ENCODE results near the gene RFX4.

RFX4 gene

DNA sequence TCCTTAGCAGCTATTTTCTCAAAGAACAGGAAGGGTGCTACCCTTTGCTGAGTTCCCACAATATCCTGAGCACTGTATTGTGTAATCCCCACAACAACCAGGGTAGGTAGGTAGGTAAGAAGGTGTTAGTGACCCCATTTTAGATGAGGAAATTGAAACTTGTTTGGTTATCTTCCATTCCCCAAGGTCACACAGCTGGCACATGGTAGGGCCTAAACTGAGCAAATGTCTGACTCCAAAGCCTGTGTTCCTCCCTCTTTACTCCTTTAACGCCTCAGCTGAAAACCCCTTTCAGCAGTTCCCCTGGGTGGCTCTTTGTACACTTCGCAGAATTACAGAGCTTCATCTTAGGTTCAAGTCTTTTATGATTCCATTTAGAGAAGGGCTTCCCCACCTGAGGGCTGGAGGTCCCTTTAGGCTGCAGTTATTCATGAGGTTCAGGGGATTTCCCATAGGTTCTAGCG, 165.2 kb downstream of the RFX4 start:
- H3K27me3 ChIP-seq (ENCODE audit: control insufficient read depth in 1 of 2, insufficient read depth in 1 of 2, low read length in 2 of 2) = peaks cover 4 to 8% of the 10 kb centered on the region in 2 experiments
- H3K23ac ChIP-seq (ENCODE audit: low read length in 2 of 2) = no peak overlapping the region
- WGBS = 96% methylated on average over 3 of the region's 3 CpGs

DNA sequence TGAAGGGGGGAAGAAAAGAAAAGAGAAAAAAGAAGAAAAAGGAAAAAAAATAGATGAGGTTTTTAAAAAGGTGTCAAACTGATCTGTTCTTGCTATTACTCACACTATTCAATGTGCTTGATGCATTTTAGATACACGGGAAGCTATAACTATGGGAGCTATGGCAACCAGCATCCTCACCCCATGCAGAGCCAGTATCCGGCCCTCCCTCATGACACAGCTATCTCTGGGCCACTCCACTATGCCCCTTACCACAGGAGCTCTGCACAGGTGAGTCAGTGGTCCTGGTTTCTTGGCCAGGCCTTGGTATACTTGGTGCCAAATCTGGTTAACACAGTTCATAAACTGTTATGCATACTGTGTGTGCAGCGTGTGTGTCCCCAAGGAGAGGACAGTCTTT, 167.7 kb downstream of the RFX4 start:
- no peak overlapping the region for H4K91ac ChIP-seq (ENCODE audit: low read length)
- no peaks in the 10 kb centered on the region for H3K4me1 ChIP-seq (ENCODE audit: control insufficient read depth, insufficient read depth, low read depth, low read length)
- H3K27me3 ChIP-seq (ENCODE audit: control insufficient read depth in 1 of 2, insufficient read depth in 1 of 2, low read length in 2 of 2) = no peaks in the 10 kb centered on the region
- no peak overlapping the region for H2BK15ac ChIP-seq (ENCODE audit: low read depth, poor library complexity, severe bottlenecking)
- H3K27ac ChIP-seq (ENCODE audit: low read length, poor library complexity, severe bottlenecking) = no peak overlapping the region
- H2BK5ac ChIP-seq (ENCODE audit: low read depth, low read length, poor library complexity, severe bottlenecking) = no peak overlapping the region
- no peak overlapping the region for H3K23ac ChIP-seq (ENCODE audit: low read length in 2 of 2)
- H3K4ac ChIP-seq (ENCODE audit: low read depth in 1 of 2, low read length in 2 of 2) = no peak overlapping the region
- H3K14ac ChIP-seq (ENCODE audit: low read length in 2 of 2) = no peak overlapping the region
- H4K8ac ChIP-seq (ENCODE audit: low read length) = no peak overlapping the region
- H2BK12ac ChIP-seq (ENCODE audit: low read length in 2 of 2) = no peak overlapping the region
- H3K9me3 ChIP-seq (ENCODE audit: control insufficient read depth, low read length) = no peaks in the 10 kb centered on the region
- H3K9ac ChIP-seq (ENCODE audit: low read length) = no peak overlapping the region
- H3K4me3 ChIP-seq (ENCODE audit: insufficient read depth in 1 of 2, low read depth in 1 of 2, low read length in 2 of 2) = no peak overlapping the region
- no peak overlapping the region for H3K18ac ChIP-seq (ENCODE audit: low read depth in 1 of 2, low read length in 2 of 2)
- peaks cover 2% of the 10 kb centered on the region for H3K79me1 ChIP-seq (replicated peaks; ENCODE audit: low read length, poor library complexity, severe bottlenecking)
- no peak overlapping the region for H2BK120ac ChIP-seq (ENCODE audit: low read depth, low read length)
- DNase-seq = no peak
- H2AFZ ChIP-seq (ENCODE audit: low read depth, low read length) = no peak overlapping the region
- H3K4me2 ChIP-seq (ENCODE audit: low read length, poor library complexity, severe bottlenecking) = no peak overlapping the region
- 91% methylated on average over 2 of the region's 3 CpGs for WGBS
- H2AK5ac ChIP-seq (ENCODE audit: low read length, severe bottlenecking) = no peak overlapping the region
- no peaks in the 10 kb centered on the region for H3K36me3 ChIP-seq (ENCODE audit: control insufficient read depth in 1 of 2, insufficient read depth in 2 of 2, low read depth in 1 of 2, low read length in 2 of 2)

More for the DNA sequence above, 165.2 kb downstream of the RFX4 start:
- Histone ChIP-seq H3K9ac (ENCODE audit: low read length) (no peak overlapping the region), H3K4me2 (ENCODE audit: low read length, poor library complexity, severe bottlenecking) (no peak overlapping the region), H4K8ac (ENCODE audit: low read length) (no peak overlapping the region), H3K18ac (ENCODE audit: low read depth in 1 of 2, low read length in 2 of 2) (no peak overlapping the region), H3K4me1 (ENCODE audit: control insufficient read depth, insufficient read depth, low read depth, low read length) (no peaks in the 10 kb centered on the region), H3K4ac (ENCODE audit: low read depth in 1 of 2, low read length in 2 of 2) (no peak overlapping the region), H2AK5ac (ENCODE audit: low read length, severe bottlenecking) (no peak overlapping the region), H3K36me3 (ENCODE audit: control insufficient read depth in 1 of 2, insufficient read depth in 2 of 2, low read depth in 1 of 2, low read length in 2 of 2) (no peaks in the 10 kb centered on the region), H3K79me1 (replicated peaks; ENCODE audit: low read length, poor library complexity, severe bottlenecking) (peaks cover 2% of the 10 kb centered on the region), H3K4me3 (ENCODE audit: insufficient read depth in 1 of 2, low read depth in 1 of 2, low read length in 2 of 2) (no peak overlapping the region), H2BK12ac (ENCODE audit: low read length in 2 of 2) (no peak overlapping the region), H3K14ac (ENCODE audit: low read length in 2 of 2) (no peak overlapping the region), H2AFZ (ENCODE audit: low read depth, low read length) (no peak overlapping the region), H2BK15ac (ENCODE audit: low read depth, poor library complexity, severe bottlenecking) (no peak overlapping the region), H2BK120ac (ENCODE audit: low read depth, low read length) (no peak overlapping the region), H2BK5ac (ENCODE audit: low read depth, low read length, poor library complexity, severe bottlenecking) (no peak overlapping the region), H3K9me3 (ENCODE audit: control insufficient read depth, low read length) (no peaks in the 10 kb centered on the region), H3K27ac (ENCODE audit: low read length, poor library complexity, severe bottlenecking) (no peak overlapping the region), H4K91ac (ENCODE audit: low read length) (no peak overlapping the region)
- DNase-seq = no peak

DNA sequence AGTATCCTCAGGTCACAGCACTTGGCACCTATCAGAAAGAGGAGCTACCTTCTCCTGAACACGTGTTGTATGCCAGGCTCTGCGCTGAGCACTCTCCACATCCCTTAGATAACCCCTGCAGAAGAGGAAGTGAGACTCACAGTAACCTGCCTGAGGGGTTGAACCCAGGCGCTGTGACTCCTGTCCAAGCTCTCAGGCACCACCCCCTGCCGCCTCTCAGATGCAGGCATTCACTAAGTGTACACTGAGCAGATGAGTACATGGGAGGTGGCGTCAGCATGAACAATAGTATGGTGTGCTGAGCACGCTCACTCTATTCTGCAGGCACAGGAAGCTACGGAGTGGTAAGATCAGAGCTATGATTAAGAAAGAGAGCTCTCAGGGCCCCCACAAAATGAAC, 170.7 kb downstream of the RFX4 start:
- Histone ChIP-seq H3K4me3 (ENCODE audit: insufficient read depth in 1 of 2, low read depth in 1 of 2, low read length in 2 of 2) (no peak overlapping the region), H3K9ac (ENCODE audit: low read length) (no peak overlapping the region), H3K4me1 (ENCODE audit: control insufficient read depth, insufficient read depth, low read depth, low read length) (no peaks in the 10 kb centered on the region), H3K27ac (ENCODE audit: low read length, poor library complexity, severe bottlenecking) (no peak overlapping the region), H2AK5ac (ENCODE audit: low read length, severe bottlenecking) (no peak overlapping the region), H3K9me3 (ENCODE audit: control insufficient read depth, low read length) (no peaks in the 10 kb centered on the region), H3K4ac (ENCODE audit: low read depth in 1 of 2, low read length in 2 of 2) (no peak overlapping the region), H2AFZ (ENCODE audit: low read depth, low read length) (no peak overlapping the region), H3K4me2 (ENCODE audit: low read length, poor library complexity, severe bottlenecking) (no peak overlapping the region), H3K14ac (ENCODE audit: low read length in 2 of 2) (no peak overlapping the region), H3K18ac (ENCODE audit: low read depth in 1 of 2, low read length in 2 of 2) (no peak overlapping the region), H2BK15ac (ENCODE audit: low read depth, poor library complexity, severe bottlenecking) (no peak overlapping the region), H4K8ac (ENCODE audit: low read length) (no peak overlapping the region), H3K23ac (ENCODE audit: low read length in 2 of 2) (no peak overlapping the region), H3K36me3 (ENCODE audit: control insufficient read depth in 1 of 2, insufficient read depth in 2 of 2, low read depth in 1 of 2, low read length in 2 of 2) (no peaks in the 10 kb centered on the region), H2BK12ac (ENCODE audit: low read length in 2 of 2) (no peak overlapping the region), H4K91ac (ENCODE audit: low read length) (no peak overlapping the region), H2BK120ac (ENCODE audit: low read depth, low read length) (no peak overlapping the region), H2BK5ac (ENCODE audit: low read depth, low read length, poor library complexity, severe bottlenecking) (no peak overlapping the region), H3K27me3 (ENCODE audit: control insufficient read depth in 1 of 2, insufficient read depth in 1 of 2, low read length in 2 of 2) (no peaks in the 10 kb centered on the region), H3K79me1 (replicated peaks; ENCODE audit: low read length, poor library complexity, severe bottlenecking) (peaks cover 2% of the 10 kb centered on the region)
- no peak for DNase-seq
- WGBS = 96% methylated on average over 7 of the region's 7 CpGs

DNA sequence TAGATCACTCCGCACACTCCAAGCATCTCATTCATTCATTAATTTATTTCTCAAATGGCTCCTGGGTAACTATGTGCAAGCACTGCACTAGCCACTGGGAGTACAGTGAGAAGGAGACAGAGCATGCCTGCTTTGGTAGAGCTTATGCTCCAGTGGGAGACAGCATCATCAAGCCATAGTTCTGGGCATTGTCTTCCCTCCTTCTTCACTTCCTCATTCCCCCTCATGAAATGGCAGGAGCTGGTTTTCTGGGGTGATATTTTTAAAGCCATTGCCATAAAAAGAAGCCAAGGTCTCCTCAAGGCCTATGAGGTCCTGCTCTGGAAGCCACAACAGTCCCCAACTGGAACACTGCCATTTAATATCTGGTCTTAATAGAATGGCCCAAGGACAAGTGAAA, 171.5 kb downstream of the RFX4 start:
- no peak overlapping the region for H3K27ac ChIP-seq (ENCODE audit: low read length, poor library complexity, severe bottlenecking)
- H2BK12ac ChIP-seq (ENCODE audit: low read length in 2 of 2) = no peak overlapping the region

More for the DNA sequence above, 171.5 kb downstream of the RFX4 start:
- no peak overlapping the region for H3K14ac ChIP-seq (ENCODE audit: low read length in 2 of 2)
- H3K9ac ChIP-seq (ENCODE audit: low read length) = no peak overlapping the region
- no peak overlapping the region for H3K18ac ChIP-seq (ENCODE audit: low read depth in 1 of 2, low read length in 2 of 2)
- DNase-seq = no peak
- WGBS = 88% methylated on average over 1 of the region's 1 CpG
- H2AFZ ChIP-seq (ENCODE audit: low read depth, low read length) = no peak overlapping the region
- no peak overlapping the region for H4K8ac ChIP-seq (ENCODE audit: low read length)
- H2BK120ac ChIP-seq (ENCODE audit: low read depth, low read length) = no peak overlapping the region
- H2AK5ac ChIP-seq (ENCODE audit: low read length, severe bottlenecking) = no peak overlapping the region
- no peak overlapping the region for H3K4ac ChIP-seq (ENCODE audit: low read depth in 1 of 2, low read length in 2 of 2)
- no peak overlapping the region for H4K91ac ChIP-seq (ENCODE audit: low read length)
- no peak overlapping the region for H2BK15ac ChIP-seq (ENCODE audit: low read depth, poor library complexity, severe bottlenecking)
- H3K4me3 ChIP-seq (ENCODE audit: insufficient read depth in 1 of 2, low read depth in 1 of 2, low read length in 2 of 2) = no peak overlapping the region
- H3K4me1 ChIP-seq (ENCODE audit: control insufficient read depth, insufficient read depth, low read depth, low read length) = no peaks in the 10 kb centered on the region
- no peaks in the 10 kb centered on the region for H3K9me3 ChIP-seq (ENCODE audit: control insufficient read depth, low read length)
- H3K23ac ChIP-seq (ENCODE audit: low read length in 2 of 2) = no peak overlapping the region
- no peak overlapping the region for H2BK5ac ChIP-seq (ENCODE audit: low read depth, low read length, poor library complexity, severe bottlenecking)
- no peaks in the 10 kb centered on the region for H3K36me3 ChIP-seq (ENCODE audit: control insufficient read depth in 1 of 2, insufficient read depth in 2 of 2, low read depth in 1 of 2, low read length in 2 of 2)
- H3K79me1 ChIP-seq (replicated peaks; ENCODE audit: low read length, poor library complexity, severe bottlenecking) = peaks cover 2% of the 10 kb centered on the region
- no peak overlapping the region for H3K4me2 ChIP-seq (ENCODE audit: low read length, poor library complexity, severe bottlenecking)
- H3K27me3 ChIP-seq (ENCODE audit: control insufficient read depth in 1 of 2, insufficient read depth in 1 of 2, low read length in 2 of 2) = no peaks in the 10 kb centered on the region

Measured in mesenchymal stem cell (in vitro differentiated cells and primary cell).